ENCODE results near the gene SMURF2.

DNA sequence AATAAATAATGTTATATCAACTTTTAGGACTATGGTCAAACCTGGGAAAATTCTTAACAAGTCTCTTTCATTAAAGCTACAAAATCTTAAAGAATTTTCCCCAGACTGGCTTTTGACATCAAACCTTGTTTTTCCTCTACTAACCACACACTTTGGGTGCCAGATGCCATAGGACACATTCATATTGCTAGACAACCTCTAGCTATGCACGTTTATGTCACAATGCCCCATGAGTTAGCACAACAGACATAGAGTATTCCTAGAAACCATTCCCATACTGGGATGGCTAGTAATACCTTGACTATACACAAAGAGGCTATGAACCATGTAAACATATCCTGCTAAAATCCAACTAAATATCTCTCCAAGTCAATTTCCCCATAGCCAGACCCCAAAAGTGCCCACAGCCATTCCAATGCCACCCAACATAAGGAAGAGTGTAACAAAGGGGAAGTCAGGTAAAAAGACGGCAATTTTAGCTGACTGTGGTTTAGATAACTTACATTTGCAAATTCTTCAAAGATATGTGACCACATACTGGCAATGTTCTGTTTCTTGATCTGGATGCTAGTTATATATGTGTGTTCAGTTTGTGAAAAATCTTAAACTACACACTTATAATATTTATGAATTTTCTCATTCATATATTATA is 23.4 kb downstream of the SMURF2 start:
- TF ChIP-seq, protein P1, sequence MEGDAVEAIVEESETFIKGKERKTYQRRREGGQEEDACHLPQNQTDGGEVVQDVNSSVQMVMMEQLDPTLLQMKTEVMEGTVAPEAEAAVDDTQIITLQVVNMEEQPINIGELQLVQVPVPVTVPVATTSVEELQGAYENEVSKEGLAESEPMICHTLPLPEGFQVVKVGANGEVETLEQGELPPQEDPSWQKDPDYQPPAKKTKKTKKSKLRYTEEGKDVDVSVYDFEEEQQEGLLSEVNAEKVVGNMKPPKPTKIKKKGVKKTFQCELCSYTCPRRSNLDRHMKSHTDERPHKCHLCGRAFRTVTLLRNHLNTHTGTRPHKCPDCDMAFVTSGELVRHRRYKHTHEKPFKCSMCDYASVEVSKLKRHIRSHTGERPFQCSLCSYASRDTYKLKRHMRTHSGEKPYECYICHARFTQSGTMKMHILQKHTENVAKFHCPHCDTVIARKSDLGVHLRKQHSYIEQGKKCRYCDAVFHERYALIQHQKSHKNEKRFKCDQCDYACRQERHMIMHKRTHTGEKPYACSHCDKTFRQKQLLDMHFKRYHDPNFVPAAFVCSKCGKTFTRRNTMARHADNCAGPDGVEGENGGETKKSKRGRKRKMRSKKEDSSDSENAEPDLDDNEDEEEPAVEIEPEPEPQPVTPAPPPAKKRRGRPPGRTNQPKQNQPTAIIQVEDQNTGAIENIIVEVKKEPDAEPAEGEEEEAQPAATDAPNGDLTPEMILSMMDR (conservative IDR thresholded peaks at IDR 0.05; ENCODE audit: low read depth, low read length), result no peak
- no peak for TF ChIP-seq EZH2 (IDR thresholded peaks at IDR 0.05; ENCODE audit: borderline replicate concordance, low read depth, low read length, poor library complexity, severe bottlenecking)

Data from A673 (cell line).